ENCODE data around the gene PEG3. TPM values are rescaled to one million over a fixed set of nuclear protein-coding genes. Genes with fewer than 3 reads are reported as not detected.
"Not testable (repeated sequence)": the region's sequence is repeated elsewhere in the genome, so short reads cannot be mapped to it uniquely, and the experiment has no call there.

Gene PEG3
- total and polyA plus RNA-seq, 10 of the 15 experiments (the other 5 are each of a cell fraction or from before 2014, with no cell fraction given) = 0.03 to 0.33 TPM; not detected in 8

GRCh38 chr19:56856822-56857221 is 16.3 kb upstream of the PEG3 start:
- ATAC-seq (no peak), DNase-seq (ENCODE audit: low read depth, low spot score) (no peak), FAIRE-seq (no peak)
- POLR2A ChIA-PET = no interaction called here
- RAD21 ChIA-PET (ENCODE audit: unreplicated experiment) = no interaction called here
- no peaks in the 10 kb centered on the region for H3K4me1 ChIP-seq (ENCODE audit: control insufficient read depth, insufficient read depth, low read length)
- H3K27ac ChIP-seq (ENCODE audit: control insufficient read depth, insufficient read depth) = no peak overlapping the region
- H3K27me3 ChIP-seq (replicated peaks in 1 of 2; ENCODE audit: control insufficient read depth in 2 of 2, insufficient read depth in 2 of 2, low read length in 1 of 2) = no peaks in the 10 kb centered on the region
- H3K79me2 ChIP-seq (ENCODE audit: control insufficient read depth, insufficient read depth, low read length) = no peaks in the 10 kb centered on the region
- H3K9me3 ChIP-seq (replicated peaks; ENCODE audit: control insufficient read depth, insufficient read depth, low read length) = no peaks in the 10 kb centered on the region; the same call in 2 of the 3 replicates
- in situ Hi-C loops (cut with MboI) (no loop called here), intact Hi-C loops (cut with micrococcal nuclease; ENCODE audit: unreplicated experiment) (no loop called here)
- no peak overlapping the region for H3K9ac ChIP-seq (ENCODE audit: control insufficient read depth, insufficient read depth, low read length)
- no peak overlapping the region for H2AFZ ChIP-seq (ENCODE audit: control insufficient read depth, low read depth, low read length)
- H3K4me3 ChIP-seq = no peak overlapping the region
- 14% methylated on average over 3 of the region's 3 CpGs for WGBS (ENCODE audit: insufficient coverage, insufficient replicate concordance, low lambda C conversion rate, missing lambda C conversion rate)
- BruUV-seq (replicated peaks) = no TSS peak
- SMC1A ChIA-PET (ENCODE audit: uncharacterized antibody, unreplicated experiment) = no interaction called here
- TF ChIP-seq KAT2A (conservative IDR thresholded peaks at IDR 0.05; ENCODE audit: control insufficient read depth, low read depth, low read length) (no peak), ZNF384 (IDR thresholded peaks at IDR 0.05; ENCODE audit: borderline replicate concordance, low read depth, low read length) (no peak)
- H4K20me1 ChIP-seq (ENCODE audit: control insufficient read depth, insufficient read depth) = no peaks in the 10 kb centered on the region
- no peaks in the 10 kb centered on the region for H3K36me3 ChIP-seq (ENCODE audit: control insufficient read depth in 2 of 2, insufficient read depth in 2 of 2, low read length in 1 of 2)
- H3K4me2 ChIP-seq (ENCODE audit: control insufficient read depth, insufficient read depth) = no peak overlapping the region
- CTCF ChIA-PET = no interaction called here

DNA sequence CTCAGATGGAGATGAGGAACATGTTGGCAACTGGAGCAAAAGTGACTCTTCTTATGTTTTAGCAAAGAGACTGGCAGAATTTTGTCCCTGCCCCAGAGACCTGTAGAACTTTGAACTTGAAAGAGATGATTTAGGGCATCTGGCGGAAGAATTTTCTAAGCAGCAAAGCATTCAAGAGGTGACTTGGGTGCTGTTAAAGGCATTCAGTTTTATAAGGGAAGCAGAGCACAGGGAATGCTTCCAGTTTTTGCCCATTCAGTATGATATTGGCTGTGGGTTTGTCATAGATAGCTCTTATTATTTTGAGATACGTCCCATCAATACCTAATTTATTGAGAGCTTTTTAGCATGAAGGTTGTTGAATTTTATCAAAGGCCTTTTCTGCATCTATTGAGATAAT is 11.8 kb upstream of the PEG3 start:
- H3K4me3 ChIP-seq; H3K4me1 ChIP-seq (ENCODE audit: control insufficient read depth, insufficient read depth, low read length); CTCF ChIA-PET; DNase-seq (ENCODE audit: low read depth, low spot score); intact Hi-C loops (cut with micrococcal nuclease; ENCODE audit: unreplicated experiment); H3K36me3 ChIP-seq (ENCODE audit: control insufficient read depth in 2 of 2, insufficient read depth in 2 of 2, low read length in 1 of 2); H2AFZ ChIP-seq (ENCODE audit: control insufficient read depth, low read depth, low read length); RAD21 ChIA-PET (ENCODE audit: unreplicated experiment); SMC1A ChIA-PET (ENCODE audit: uncharacterized antibody, unreplicated experiment); H3K4me2 ChIP-seq (ENCODE audit: control insufficient read depth, insufficient read depth); H3K79me2 ChIP-seq (ENCODE audit: control insufficient read depth, insufficient read depth, low read length); H3K27me3 ChIP-seq (replicated peaks in 1 of 2; ENCODE audit: control insufficient read depth in 2 of 2, insufficient read depth in 2 of 2, low read length in 1 of 2); in situ Hi-C loops (cut with MboI); H3K9me3 ChIP-seq (replicated peaks; ENCODE audit: control insufficient read depth, insufficient read depth, low read length); H4K20me1 ChIP-seq (ENCODE audit: control insufficient read depth, insufficient read depth); H3K27ac ChIP-seq (ENCODE audit: control insufficient read depth, insufficient read depth); FAIRE-seq; POLR2A ChIA-PET; H3K9ac ChIP-seq (ENCODE audit: control insufficient read depth, insufficient read depth, low read length); BruUV-seq (replicated peaks); ATAC-seq: not testable (repeated sequence)
- WGBS (ENCODE audit: insufficient coverage, insufficient replicate concordance, low lambda C conversion rate, missing lambda C conversion rate) = 31% methylated on average over 2 of the region's 2 CpGs
